Measurements from ENCODE around the gene SPATA1.

- TF ChIP-seq CTCF (IDR thresholded peaks at IDR 0.05) (no peak), ZNF416 (CRISPR knock-in tag; IDR thresholded peaks at IDR 0.05) (no peak), FOXP1 (CRISPR knock-in tag; IDR thresholded peaks at IDR 0.05; ENCODE audit: borderline replicate concordance) (no peak), ATF3 (CRISPR knock-in tag; conservative IDR thresholded peaks at IDR 0.05) (no peak), JUN (CRISPR knock-in tag; IDR thresholded peaks at IDR 0.05) (no peak), NFE2L1 (CRISPR knock-in tag; IDR thresholded peaks at IDR 0.05) (no peak), TEAD1 (CRISPR knock-in tag; IDR thresholded peaks at IDR 0.05) (no peak), ZNF671 (CRISPR knock-in tag; IDR thresholded peaks at IDR 0.05) (no peak), IRF1 (CRISPR knock-in tag; IDR thresholded peaks at IDR 0.05) (no peak), TEAD4 (CRISPR knock-in tag; IDR thresholded peaks at IDR 0.05) (no peak)
Measured at GRCh38 chr1:84538599-84538998, 32.4 kb downstream of the SPATA1 start.
